Loucy (cell line): ENCODE results near the gene CD79B.

Experiments
- H2AFZ ChIP-seq: fragments of 200-600 bp; sonication (generic); 2 replicates; pipeline ENCODE4 v1.6.0; 2016; ENCODE audit warnings: antibody characterized with exemption, mild to moderate bottlenecking, low read length, moderate library complexity
- H3F3A ChIP-seq: fragments of 200-600 bp; 2 replicates; pipeline ENCODE4 v1.6.0; 2016; ENCODE audit warnings: antibody characterized with exemption, low read depth, mild to moderate bottlenecking
- H3K27me3 ChIP-seq: fragments of 200-600 bp; sonication (generic); 2 replicates; pipeline ENCODE4 v1.6.1; 2014; ENCODE audit warnings: low read length, mild to moderate bottlenecking; ENCODE audit not compliant: insufficient read depth, poor library complexity, severe bottlenecking
- H3K36me3 ChIP-seq: fragments of 200-600 bp; sonication (generic); 2 replicates; pipeline ENCODE4 v1.6.1; 2016; ENCODE audit warnings: low read length; ENCODE audit not compliant: insufficient read depth
- H3K4me1 ChIP-seq: fragments of 200-600 bp; sonication (generic); 2 replicates; pipeline ENCODE4 v1.5.1; 2014; ENCODE audit warnings: low read length, mild to moderate bottlenecking; ENCODE audit not compliant: insufficient read depth, poor library complexity, severe bottlenecking
- H3K4me2 ChIP-seq: fragments of 200-600 bp; sonication (generic); 2 replicates; pipeline ENCODE4 v1.6.0; 2014; ENCODE audit warnings: antibody characterized with exemption, low read length, low read depth, mild to moderate bottlenecking; ENCODE audit not compliant: poor library complexity, severe bottlenecking
- H3K4me3 ChIP-seq: fragments of 200-600 bp; sonication (generic); 2 replicates; pipeline ENCODE4 v1.5.1; 2014; ENCODE audit warnings: low read length, mild to moderate bottlenecking, mixed read lengths; ENCODE audit not compliant: poor library complexity, severe bottlenecking
- H3K79me2 ChIP-seq: fragments of 200-600 bp; sonication (generic); 2 replicates; pipeline ENCODE4 v1.6.1; 2014; ENCODE audit warnings: low read length; ENCODE audit not compliant: insufficient read depth
- H3K9ac ChIP-seq: fragments of 200-600 bp; sonication (generic); 2 replicates; pipeline ENCODE4 v1.6.0; 2014; ENCODE audit warnings: mild to moderate bottlenecking, low read depth, low read length, moderate library complexity; ENCODE audit not compliant: poor library complexity, severe bottlenecking
- H3K9me2 ChIP-seq: fragments of 200-600 bp; sonication (generic); replicated peaks from 2 replicates; pipeline ENCODE4 v1.6.1; 2016; ENCODE audit warnings: low read depth, low read length, mixed read lengths
- H3K9me3 ChIP-seq: fragments of 200-600 bp; sonication (generic); 2 replicates; pipeline ENCODE4 v1.6.1; 2014; ENCODE audit warnings: mild to moderate bottlenecking, antibody characterized with exemption, low read length, low read depth; ENCODE audit not compliant: insufficient read depth
- H4K20me1 ChIP-seq: fragments of 200-600 bp; sonication (generic); 2 replicates; pipeline ENCODE4 v1.6.0; 2014; ENCODE audit warnings: antibody characterized with exemption, low read length, mild to moderate bottlenecking; ENCODE audit not compliant: insufficient read depth, poor library complexity, severe bottlenecking
- EZH2phosphoT487 ChIP-seq: fragments of 200-600 bp; IDR thresholded peaks from 2 replicates; pipeline ENCODE4 v1.6.1; 2018; ENCODE audit warnings: antibody characterized with exemption, mild to moderate bottlenecking, moderate library complexity, borderline replicate concordance
- TF ChIP-seq, protein P1 (sequence below): fragments of 200-600 bp; sonication (generic); conservative IDR thresholded peaks from 2 replicates; pipeline ENCODE4 v1.5.1; 2014; ENCODE audit warnings: mild to moderate bottlenecking, antibody characterized with exemption, low read length

CD79B gene

DNA sequence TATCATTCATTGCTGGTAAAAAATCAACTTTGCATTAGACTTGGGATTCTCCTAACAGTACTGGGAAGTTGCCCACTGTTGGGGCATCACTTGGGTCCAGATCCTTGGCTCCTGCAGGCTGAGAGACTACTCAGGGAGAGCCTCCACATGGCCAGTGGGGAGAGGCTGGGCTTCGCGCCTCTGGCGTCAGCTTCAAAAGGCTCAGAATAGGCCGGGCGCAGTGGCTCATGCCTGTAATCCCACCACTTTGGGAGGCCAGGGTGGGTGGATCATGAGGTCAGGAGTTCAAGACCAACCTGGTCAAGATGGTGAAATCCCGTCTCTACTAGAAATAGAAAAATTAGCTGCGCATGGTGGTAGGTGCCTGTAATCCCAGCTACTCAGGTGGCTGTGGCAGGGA lies 17.7 kb downstream of the CD79B start:
- no peaks in the 10 kb centered on the region for H3F3A ChIP-seq
- peaks cover 2% of the 10 kb centered on the region for H3K4me1 ChIP-seq
- H3K9ac ChIP-seq, result no peak overlapping the region
- TF ChIP-seq, protein P1, sequence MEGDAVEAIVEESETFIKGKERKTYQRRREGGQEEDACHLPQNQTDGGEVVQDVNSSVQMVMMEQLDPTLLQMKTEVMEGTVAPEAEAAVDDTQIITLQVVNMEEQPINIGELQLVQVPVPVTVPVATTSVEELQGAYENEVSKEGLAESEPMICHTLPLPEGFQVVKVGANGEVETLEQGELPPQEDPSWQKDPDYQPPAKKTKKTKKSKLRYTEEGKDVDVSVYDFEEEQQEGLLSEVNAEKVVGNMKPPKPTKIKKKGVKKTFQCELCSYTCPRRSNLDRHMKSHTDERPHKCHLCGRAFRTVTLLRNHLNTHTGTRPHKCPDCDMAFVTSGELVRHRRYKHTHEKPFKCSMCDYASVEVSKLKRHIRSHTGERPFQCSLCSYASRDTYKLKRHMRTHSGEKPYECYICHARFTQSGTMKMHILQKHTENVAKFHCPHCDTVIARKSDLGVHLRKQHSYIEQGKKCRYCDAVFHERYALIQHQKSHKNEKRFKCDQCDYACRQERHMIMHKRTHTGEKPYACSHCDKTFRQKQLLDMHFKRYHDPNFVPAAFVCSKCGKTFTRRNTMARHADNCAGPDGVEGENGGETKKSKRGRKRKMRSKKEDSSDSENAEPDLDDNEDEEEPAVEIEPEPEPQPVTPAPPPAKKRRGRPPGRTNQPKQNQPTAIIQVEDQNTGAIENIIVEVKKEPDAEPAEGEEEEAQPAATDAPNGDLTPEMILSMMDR, result no peak
- no peak for TF ChIP-seq EZH2phosphoT487
- H3K9me2 ChIP-seq, result no peaks in the 10 kb centered on the region
- H3K4me2 ChIP-seq, result no peak overlapping the region
- no peaks in the 10 kb centered on the region for H3K27me3 ChIP-seq
- no peaks in the 10 kb centered on the region for H3K36me3 ChIP-seq
- H3K79me2 ChIP-seq, result no peaks in the 10 kb centered on the region
- H3K9me3 ChIP-seq, result no peaks in the 10 kb centered on the region
- H3K4me3 ChIP-seq, result no peak overlapping the region
- no peak overlapping the region for H2AFZ ChIP-seq
- no peaks in the 10 kb centered on the region for H4K20me1 ChIP-seq

DNA sequence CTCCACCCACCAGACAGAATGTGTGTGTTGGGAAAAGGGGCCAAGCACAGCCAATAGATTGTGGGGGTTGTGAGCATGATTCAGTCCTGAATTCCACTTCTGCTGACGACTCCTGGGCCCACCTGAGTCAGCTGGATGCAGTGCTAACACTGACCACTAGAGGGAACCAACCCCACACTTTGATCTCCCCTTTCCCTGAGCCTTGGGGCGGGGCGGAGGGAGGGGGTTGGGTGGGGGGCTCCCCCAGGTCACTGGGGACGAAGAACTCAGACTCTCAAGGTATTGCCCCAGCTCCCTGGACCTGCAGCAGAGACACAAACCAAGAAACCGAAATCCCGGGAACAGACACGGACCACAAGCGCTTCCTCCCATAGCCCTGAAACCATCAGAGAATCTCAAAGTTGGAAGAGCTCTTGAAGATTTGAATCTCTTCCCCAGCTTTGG lies 20.5 kb downstream of the CD79B start:
- TF ChIP-seq EZH2phosphoT487, result no peak
- TF ChIP-seq, protein P1, result peak; percentile 60
- H3F3A ChIP-seq, result no peaks in the 10 kb centered on the region
- H3K79me2 ChIP-seq, result no peaks in the 10 kb centered on the region
- no peak overlapping the region for H3K9ac ChIP-seq
- no peaks in the 10 kb centered on the region for H3K27me3 ChIP-seq
- no peak overlapping the region for H3K4me2 ChIP-seq
- H4K20me1 ChIP-seq, result no peaks in the 10 kb centered on the region
- no peaks in the 10 kb centered on the region for H3K36me3 ChIP-seq
- H2AFZ ChIP-seq, result no peak overlapping the region
- H3K9me2 ChIP-seq, result no peaks in the 10 kb centered on the region
- no peaks in the 10 kb centered on the region for H3K9me3 ChIP-seq
- H3K4me3 ChIP-seq, result no peak overlapping the region
- no peaks in the 10 kb centered on the region for H3K4me1 ChIP-seq

DNA sequence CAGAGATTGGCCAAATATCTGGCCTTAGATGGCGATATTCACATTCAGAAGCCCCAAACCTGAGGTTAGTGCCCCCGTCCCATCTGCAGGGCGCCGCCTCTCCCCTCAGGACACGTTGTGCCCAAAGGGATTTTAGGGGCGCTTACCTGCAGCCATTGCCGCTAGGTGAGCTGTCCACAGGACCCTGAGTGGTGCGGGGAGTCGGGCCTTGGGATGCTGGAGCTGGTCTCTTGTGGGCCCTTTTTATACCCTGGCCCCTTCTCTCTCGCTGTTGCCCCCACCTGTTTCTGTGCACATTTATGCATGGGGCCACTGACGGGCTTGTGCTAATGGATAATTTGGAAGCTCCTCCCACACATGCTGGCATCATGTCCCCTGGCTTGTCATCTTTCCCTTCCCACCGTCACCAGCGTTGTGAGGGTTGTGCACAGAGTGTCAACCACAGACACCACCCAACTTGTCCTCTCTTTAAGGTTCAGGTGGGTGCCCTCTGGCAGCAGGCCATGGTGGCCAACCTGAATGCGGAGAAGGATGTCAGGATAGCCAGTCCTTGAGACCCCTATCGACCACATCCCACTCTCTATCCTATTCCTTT lies 21.0 kb downstream of the CD79B start, which contains the start of gene CSHL1:
Gene CSHL1, minus strand, starts transcription at position 218 of the 595 bp plus-strand sequence. Its CDS starts 62 bp downstream, at position 156.
- Histone ChIP-seq H3K36me3 (no peaks in the 10 kb centered on the region), H3F3A (no peaks in the 10 kb centered on the region), H2AFZ (no peak within 1 kb of the TSS), H3K79me2 (no peaks in the 10 kb centered on the region), H4K20me1 (no peaks in the 10 kb centered on the region), H3K27me3 (no peaks in the 10 kb centered on the region), H3K4me3 (no peak within 1 kb of the TSS), H3K4me1 (no peaks in the 10 kb centered on the region), H3K9me3 (no peaks in the 10 kb centered on the region), H3K4me2 (no peak within 1 kb of the TSS), H3K9ac (no peak within 1 kb of the TSS), H3K9me2 (no peaks in the 10 kb centered on the region)
- TF ChIP-seq, protein P1, result no peak
- no peak for TF ChIP-seq EZH2phosphoT487
